NCI-H1694 treated with DMSO at 0.1 percent for 48 hours (cell line): ENCODE data around the gene TMEM250.
"Not testable (repeated sequence)": the region's sequence is repeated elsewhere in the genome, so short reads cannot be mapped to it uniquely, and the experiment has no call there.

Experiments
- DNase-seq: peaks from one replicate; lab custom pipeline; 2025; lab: John Stamatoyannopoulos, UW

TMEM250 gene

DNA sequence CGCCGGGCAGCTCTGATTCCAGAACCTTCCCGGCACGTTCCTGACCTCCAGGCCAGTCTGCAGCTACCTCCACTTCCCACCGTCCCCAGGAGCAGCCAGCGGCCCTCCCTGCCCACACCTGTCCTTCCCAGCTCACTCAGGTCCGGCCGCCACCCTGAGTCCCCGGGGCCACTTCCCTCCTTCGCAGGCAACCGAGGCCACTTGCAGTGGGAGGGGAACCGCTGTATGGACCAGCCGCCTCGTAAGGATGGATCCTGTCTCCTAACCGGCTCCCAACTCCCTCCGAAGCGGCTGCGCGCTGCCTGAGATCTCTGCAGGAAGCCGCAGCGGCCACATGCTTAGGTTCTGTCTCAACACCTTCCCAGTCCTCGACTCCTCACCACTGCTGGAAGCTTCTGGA is 7.5 kb downstream of the TMEM250 start:
- DNase-seq: no peak

DNA sequence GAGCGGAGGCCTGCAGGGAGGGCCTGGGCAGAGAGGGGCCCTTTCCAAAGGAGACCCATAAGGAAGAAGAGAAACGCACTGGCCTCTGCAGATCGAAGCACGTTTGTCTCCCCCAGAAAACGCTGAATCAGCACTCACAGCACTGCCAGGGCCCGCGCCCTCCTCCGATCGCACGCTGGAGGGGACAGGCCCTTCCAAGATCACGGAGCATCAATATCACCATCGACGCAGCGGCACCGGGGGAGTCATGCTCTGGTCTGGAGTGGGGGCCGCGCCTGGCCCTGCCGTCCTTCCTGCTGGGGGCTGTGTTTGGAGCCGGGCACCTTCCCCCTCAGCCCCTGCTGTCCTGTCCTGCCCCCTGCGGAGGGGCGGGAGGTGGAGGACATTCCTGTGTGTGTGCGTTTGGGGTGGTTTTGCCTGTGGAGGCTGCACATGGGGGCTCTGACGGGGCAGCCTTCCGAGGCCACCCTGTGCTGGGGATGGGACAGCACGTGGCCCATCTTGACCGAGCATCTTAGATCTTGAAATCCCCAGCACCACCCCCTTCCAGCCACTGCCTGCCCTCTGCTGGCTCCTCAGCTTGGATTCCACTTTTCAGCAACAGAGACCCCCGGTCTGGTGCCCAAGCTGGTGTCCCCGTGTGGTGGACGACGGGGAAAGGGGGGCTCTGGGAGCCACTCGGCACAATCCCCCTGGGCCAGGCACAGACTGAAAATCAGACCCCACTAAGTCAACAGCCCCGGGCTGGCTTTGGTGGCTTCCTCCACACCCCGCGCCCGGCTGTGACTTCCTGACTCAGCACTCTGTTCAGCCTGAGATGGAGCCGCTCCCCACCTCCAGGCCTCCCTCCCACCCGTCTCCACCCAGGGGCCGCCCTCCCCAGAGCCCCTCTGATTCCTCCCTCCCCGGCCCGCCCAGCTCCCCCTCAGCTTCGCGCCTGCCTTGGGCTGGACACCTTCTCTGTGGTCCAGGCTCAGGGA is 8.3 kb downstream of the TMEM250 start:
- no peak for DNase-seq

DNA sequence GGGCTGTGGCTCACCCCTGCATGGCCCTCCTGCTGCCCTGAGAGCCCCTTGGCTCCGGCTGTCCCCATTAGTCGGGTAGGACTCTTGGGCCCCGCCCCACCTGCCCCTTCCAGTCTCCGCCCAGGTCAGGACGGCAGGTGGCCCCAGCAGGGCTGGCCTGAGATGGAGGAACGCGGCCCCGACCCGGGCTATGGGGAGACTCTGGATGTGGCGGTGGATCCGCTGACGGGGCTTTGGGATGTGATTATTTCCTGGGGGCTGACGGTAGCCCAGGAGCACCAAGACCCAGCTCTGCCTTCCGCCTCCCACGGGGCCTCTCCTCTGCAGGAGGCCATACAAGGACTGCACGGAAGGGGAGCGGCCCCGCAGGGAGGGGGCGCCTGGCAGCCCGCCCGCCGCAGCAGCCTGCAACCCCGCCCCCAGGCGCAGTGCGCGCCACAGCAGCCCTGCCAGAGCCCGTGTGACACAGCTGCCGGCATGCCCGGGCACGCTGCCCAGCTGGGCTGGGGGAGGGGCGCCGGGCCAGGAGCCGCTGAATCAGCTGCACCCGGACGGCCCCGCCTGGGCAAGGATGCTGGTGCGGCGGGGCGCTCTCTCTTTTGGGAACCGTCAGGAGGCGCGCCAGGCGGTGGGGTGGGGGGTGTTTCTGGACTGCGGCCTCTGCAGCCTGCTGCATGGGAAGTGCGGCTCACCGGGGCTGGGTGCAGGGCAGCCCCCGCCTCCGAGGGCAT is 9.2 kb downstream of the TMEM250 start:
- peak; percentile 85 for DNase-seq

DNA sequence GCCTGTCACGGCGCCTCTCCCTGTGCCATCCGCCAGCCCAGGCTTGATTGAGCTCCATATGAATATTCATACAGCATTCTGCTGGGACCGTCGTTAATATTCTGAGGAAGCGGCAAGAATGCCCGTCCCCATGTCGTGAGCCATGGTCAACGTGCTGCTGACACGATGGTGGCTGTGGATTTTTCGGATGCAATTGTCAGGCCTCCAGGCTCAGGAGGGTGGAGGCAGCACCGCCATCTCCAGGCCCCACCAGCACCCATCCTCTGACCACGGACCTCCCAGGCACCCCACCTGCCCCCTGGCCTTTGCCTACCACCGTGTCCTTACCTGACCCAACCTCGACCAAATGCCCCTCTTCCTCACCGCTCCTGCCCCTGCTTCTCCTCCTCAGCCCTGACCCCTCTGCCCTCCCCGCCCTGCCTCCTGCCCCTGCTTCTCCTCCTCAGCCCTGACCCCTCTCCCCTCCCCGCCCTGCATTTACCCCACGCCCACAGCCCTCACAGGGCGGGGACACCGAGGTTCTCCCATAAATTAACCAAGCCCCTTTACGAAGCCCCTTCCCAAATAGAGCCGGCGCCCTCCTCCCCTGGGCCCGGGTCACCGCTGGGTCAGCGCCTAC is 9.9 kb downstream of the TMEM250 start:
- DNase-seq: no peak

DNA sequence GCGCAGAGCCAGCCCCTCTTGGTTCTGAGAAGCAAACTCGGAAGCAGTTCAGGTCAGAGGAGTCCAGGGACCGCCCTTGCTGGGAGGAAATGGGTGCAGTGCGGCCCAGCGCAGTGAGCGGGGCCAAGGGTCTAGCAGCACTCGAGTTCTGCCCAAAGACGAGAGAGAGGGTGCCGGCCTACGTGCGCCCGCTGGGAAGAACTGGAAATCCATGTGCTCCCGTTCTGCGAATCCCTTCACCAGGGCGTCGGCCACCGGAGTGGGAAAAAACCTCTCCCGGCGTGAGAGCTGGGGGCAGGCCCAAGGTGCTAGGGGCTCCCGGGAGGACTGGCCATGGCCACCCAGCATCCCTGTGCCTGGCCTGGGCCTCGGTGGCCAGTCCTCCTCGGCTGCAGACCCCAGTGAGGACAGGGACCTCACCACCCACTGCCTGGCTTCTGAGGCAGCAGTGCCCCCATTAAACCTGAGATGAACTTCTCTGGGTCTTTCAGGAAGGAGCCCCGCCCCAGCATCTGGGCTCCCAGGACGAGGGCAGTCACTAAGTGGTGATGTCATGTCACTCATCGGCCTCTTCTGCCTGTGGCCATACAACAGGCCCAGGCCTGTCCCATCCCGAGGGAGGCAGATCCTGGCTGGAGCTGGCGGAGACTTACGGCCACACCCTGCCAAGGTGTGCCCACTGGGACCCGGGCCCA is 10.6 kb downstream of the TMEM250 start:
- peak; percentile 71 for DNase-seq

DNA sequence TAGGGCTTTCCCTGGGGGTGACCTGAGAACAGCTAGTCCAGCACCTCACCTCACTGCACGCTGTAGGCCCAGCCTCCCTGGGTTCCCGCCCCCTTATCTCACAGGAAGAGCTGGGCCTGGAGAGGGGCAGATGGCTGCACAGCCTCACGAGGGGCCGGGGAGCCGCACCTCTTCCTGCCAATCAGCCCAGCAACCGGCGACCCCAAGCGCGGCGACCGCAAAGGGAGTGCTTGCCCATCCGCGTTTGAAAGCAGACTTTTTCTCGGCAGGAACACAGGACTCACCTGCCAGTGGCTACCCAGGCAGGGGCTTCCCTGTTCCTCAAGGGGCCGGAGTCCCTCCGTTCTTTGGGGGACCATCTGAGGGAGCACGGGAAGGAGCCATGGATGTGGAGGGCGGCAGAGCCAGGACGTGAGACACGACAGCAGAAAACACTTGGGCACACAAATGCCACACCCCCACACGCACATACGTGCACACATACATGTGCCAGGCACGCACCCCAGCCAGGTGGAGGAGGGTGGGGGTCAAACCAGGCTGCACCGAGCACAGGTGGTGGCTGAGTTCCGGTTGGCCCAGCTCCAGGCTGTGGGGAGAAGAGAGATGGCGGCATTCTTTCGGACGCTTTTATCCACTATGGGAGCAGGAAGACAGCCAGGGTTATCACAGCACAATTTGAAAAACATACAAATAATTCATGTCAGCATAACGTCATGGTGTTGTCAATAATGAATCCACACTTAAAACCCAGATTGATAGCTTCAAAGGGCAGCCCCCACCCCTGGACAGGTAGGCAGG is 11.3 kb downstream of the TMEM250 start:
- DNase-seq: peak; percentile 42

DNA sequence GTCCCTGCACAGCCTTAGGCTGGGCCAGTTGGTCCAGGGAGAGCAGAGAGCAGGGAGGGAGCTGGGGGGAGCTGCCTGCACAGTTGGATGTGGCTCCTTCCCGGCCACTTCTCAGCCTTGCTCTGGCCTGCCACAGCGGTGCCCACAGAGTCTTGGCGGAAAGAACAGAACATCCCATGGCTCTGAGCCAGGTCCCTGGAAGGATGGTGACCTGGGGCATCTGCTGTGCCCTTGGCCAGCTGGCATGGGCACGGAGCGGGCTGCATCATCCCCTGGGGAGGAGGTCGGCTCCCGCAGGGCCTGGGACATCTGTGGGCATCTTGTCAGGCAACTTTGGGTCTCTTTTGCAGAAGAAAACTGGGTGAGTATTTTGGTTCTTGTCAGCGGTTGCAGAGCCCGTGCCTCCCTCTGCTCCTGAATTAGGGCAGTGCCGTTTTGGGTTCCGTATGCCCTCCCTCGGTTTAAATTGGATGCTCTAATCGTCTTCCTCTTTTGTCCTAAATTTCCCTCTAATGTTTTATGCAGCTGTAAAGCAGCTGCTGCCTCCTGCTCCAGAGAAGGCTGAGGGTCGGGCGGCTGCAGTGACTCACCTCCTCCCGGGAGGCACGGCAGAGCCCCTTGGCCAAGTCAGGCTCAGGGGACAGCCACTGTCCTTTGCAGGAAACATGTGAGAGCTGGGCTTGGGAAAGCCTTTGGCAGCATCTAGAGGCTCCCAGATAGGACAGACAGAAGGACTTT is 13.1 kb downstream of the TMEM250 start:
- no peak for DNase-seq

DNA sequence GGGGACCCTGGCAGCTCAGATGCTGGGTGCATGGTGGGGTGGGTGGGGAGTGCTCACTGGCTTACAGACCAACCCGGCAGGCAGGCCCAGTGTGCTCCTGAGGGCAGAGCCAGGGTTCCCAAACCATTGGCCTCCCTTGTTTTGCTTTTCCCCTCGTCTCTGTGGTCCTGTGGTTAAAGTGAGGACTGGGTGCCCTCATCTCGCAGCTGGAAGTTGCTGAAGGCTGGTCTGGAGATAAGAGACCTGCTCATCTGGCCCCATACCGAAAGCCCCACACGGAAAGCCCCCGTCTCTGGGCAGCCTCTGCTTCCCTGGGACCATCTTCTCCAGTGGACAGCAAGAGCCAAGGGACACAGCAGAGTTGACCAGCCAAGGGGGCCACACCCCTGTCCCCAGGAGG is 13.8 kb downstream of the TMEM250 start:
- DNase-seq: no peak

DNA sequence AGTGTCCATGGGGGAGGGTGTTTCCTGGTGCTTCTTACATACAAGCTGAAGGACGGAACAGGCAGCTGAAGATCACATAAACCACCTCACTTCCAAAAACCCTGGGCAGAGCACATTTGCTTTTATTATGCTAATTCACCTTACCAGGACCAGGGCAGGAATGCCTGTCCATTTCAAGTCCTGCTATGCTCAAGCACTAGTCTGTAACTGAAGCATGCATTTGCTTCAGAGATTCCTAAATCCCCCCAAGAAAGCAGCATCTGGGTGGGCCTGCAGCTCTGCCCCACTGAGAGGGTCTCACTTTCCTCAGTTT is 14.2 kb downstream of the TMEM250 start:
- no peak for DNase-seq

DNA sequence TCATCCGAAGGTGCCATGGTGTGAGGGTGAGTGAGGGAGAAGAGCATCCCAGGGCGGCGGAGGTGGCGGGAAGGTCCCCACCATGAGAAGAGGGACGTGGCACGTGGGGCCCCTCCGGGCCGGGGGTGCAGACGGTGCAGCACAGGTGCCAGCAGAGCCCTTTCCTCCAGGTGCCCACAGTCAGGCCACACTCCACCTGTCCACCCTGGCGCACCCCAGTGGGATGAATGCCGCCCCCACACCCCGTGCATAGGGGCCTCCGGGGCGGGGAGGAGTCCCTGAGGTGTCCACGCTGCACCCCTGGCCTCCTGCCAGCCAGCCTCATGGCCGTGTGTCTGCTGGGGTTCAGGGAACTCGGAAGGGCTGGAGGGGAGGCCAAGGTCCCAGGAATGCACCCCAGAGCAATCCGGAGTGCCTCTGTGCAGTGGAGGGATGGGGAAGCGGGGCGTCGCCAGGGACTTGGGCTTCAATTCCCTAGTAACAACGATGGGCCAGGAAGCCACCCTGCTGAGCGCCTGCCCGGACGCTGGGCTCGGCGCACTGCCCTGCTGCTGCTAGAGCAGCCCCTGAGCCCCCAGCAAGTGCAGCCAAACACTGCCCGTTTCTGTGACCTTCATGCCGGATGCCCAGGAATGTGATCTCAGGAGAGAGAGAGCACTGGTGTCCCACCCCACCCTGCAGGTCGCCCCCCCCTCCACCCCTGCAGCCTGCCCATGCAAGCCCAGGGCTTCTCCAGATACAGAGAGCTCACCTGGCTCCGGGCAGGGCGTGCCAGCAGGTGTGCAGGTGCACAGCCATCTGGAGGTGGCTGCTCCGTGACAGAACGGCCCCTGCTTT is 14.8 kb downstream of the TMEM250 start:
- DNase-seq: no peak

DNA sequence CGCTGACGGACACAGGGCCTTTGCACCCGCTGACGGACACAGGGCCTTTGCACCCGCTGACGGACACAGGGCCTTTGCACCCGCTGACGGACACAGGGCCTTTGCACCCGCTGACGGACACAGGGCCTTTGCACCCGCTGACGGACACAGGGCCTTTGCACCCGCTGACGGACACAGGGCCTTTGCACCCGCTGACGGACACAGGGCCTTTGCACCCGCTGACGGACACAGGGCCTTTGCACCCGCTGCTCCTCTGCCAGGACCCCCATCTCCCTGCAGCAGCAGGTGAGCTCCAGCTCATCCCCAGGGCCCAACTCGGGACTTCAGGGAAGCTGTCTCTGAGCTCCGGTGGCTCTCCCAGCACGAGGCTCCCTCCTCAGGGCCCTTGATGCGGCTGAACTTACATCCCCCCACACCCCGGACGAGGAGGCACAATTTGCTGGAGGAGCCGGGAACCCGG is 17.0 kb downstream of the TMEM250 start:
- not testable (repeated sequence) for DNase-seq

DNA sequence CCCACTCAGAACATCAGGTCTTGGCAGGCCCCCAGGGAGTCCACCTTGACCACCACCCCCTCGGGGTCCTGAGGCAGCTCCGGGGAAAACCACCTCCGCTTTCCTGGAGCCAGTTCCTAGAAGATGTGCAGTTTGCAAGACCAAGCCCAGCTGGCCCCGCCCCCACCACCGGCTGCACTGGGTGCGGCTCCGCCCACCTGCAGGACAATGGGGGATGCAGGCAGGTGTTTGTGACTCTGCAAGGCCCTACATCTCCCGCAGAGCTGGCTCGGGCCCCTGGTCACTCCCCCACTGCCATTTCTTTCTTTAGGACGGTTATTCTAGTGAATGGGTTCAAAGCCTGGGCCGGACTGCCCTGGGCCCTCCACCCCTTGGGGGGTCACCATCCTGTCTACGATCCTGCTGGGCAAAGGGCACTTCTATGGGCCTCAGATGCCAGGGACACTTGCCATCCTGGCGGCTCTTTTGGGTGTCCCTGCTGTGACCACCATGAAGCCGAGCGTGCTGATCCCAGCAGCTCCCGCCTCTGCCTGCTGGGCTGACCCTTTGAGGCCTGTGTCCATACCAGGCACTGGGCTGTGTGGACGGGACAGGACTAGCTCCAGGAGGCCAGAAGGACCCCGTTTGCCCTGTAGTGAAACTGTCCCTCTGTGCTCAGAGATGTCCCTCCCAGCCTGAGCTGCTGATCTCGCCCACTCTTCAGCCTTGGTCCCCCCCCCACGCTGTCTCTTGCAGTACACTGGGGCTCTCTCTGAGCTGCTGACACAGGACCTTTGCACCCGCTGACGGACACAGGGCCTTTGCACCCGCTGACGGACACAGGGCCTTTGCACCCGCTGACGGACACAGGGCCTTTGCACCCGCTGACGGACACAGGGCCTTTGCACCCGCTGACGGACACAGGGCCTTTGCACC is 17.7 kb downstream of the TMEM250 start:
- DNase-seq: no peak

DNA sequence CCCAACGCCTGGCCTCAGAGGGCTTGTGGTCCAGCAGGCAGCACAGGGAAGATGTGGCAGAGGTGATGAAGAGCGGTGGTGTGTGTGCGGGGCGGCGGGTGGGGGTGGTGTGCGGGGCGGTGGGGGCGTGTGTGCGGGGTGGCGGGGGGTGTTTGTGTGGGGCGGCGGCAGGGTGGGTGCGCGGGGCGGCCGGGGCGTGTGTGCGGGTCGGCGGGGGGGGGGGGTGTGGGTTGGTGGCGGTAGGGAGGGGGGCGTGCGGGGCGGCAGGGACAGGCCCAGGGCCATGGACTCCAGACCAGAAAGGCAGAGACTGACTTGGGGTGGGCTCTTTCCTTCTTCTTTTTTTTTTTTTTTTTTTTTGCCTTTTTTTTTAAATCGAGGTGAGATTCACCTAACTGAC is 19.1 kb downstream of the TMEM250 start:
- DNase-seq: no peak

DNA sequence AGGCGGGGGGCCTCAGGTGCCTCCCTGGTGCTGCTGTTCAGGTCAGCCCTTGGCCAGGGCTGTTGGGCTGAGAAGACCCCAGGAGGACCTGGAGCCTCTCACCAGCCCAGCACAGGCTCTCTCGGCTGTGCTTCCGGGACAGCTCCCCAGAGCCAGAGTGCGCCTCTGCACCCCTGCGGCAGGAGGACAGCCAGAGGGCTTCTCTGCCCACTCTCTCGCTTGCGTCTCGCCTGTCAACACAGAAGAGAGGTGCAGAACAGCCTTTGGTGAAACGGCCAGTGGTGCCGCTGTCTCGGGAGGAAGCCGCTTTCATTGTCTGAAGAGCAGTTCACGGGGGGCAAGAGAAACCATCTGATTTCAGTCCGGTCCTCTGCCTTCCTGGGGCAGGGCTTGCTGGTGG is 19.8 kb downstream of the TMEM250 start:
- DNase-seq: no peak

DNA sequence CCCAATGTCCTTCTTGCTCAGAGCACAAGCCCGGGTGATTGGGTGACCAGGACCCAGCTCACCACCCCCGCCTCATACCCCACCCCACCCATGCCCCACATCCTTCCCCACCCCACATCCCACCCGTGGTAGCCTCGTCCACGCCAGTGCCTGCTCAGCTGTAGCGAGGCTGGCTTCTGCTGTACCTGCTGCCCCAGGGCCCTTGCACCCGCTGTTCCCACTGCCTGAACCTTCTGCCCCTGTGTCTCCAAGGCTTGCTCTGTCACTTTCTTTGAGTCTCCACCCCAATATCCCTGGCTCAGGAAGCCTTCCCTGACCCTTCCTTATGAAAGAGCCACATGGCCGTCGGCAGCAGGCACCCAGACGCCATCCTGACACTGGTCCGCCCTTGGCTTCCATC is 20.5 kb downstream of the TMEM250 start:
- DNase-seq: no peak

DNA sequence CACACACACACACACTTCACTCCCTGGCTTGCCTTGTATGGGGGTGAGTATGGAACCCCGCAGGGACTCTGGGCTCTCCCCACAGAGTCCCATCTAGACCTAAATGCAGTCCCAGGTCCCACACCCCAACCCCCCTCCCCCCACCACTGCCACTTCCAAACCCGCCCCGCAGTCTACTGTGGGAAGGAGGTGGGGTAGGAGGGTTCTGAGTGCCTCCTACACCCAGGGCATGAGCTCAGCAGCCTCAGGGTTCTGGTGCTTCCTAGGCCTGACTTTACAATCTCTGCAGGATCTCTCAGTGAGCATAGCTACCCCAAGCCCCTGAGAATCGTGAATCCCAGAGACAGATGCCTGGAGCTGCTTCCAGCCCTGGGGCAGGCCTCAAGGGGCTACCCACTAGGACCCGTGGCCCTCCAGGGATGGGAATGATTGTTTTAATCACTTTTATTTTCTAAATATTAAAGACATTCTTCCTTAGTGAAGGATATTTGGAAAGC is 22.1 kb downstream of the TMEM250 start:
- DNase-seq: no peak

DNA sequence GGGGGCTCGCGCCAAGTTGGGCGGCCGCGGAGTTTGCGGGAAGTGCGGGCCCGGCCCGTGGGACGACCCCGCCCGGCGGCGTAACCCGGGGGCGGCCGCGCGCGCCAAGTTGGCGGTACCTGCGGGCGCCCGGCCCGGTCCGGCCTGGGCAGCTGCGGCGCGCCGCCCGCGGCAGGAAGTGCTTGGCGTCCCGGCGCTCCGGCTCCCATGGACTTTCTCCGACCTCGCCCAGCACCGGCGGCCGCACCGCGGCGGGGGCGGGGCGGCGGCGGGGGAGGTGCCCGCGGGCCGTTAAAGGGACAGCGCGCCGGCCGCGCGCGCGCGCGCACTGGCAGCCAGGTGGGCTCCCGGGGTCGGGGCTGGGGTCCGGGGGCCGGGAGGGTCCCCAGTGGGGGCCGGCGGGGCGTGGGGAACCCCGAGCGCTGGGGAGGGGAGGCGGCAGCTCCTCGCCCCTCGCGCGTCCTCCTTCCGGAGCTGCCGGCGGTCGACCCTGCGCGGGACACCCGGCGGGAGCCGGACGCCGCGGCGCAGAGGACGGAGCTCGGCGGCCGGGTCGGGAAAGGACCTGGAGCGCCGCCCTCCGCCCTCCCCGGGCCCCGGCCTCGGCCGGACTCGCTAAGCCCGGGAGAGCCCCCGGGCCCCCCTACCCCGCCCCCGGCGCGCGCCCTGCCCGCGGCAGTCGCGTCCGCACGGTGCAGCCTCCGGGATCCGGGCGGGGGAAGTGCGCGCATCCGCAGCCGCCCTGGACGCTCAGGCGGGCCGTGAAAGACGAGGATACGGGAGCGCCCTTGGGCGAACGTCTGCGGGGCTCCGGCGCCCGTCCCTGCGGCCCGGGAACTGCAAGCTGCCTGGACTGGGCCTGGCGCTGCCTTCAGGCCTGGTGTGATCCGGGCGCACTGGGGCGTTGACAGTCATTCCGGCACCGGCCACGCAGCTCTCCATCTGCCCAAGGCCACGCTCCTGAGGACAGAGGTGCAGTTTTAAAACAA is 23.3 kb downstream of the TMEM250 start, which contains the start of gene NACC2:
Gene NACC2, minus strand, starts transcription at position 220 of the 989 bp plus-strand sequence. CDS start 44,768 bp downstream, outside the sequence.
- DNase-seq: no peak
